Testis (tissue), 2 donors: ENCODE results near the gene BIRC7.

Source experiments
- POLR2A ChIP-seq: fragments of 450-650 bp; IDR thresholded peaks from one replicate; pipeline ENCODE4 v1.6.1; 2017; ENCODE audit warnings: antibody characterized with exemption, mild to moderate bottlenecking, moderate library complexity
- TF ChIP-seq, protein P1 (sequence below), 3 experiments: fragments of 450-650 bp in 2 of 3; fragments of 200-600 bp in 1 of 3; sonication (generic) in 1 of 3; IDR thresholded peaks; one replicate each; pipeline ENCODE4 v1.5.1; 2016 to 2019; ENCODE audit warnings: antibody characterized with exemption in 3 of 3, mild to moderate bottlenecking in 2 of 3, moderate library complexity in 1 of 3

DNA sequence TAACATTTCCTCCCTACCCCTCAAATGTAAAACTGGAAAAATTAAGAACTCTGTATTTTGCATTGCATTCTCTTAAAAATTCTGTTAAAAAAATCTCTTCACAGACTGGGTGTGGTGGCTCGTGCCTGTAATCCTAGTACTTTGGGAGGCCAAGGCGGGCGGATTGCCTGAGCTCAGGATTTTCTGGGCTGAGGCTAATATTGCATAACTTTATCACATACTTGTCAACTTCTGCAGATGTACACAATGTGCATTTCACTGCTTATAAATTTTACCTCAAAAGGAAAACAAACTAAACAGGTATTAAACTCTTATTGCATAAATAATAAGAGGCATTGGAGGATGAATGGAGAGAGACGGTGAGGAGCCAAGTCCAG is 40.9 kb upstream of the BIRC7 start:
- no peak for TF ChIP-seq POLR2A
- TF ChIP-seq, protein P1, sequence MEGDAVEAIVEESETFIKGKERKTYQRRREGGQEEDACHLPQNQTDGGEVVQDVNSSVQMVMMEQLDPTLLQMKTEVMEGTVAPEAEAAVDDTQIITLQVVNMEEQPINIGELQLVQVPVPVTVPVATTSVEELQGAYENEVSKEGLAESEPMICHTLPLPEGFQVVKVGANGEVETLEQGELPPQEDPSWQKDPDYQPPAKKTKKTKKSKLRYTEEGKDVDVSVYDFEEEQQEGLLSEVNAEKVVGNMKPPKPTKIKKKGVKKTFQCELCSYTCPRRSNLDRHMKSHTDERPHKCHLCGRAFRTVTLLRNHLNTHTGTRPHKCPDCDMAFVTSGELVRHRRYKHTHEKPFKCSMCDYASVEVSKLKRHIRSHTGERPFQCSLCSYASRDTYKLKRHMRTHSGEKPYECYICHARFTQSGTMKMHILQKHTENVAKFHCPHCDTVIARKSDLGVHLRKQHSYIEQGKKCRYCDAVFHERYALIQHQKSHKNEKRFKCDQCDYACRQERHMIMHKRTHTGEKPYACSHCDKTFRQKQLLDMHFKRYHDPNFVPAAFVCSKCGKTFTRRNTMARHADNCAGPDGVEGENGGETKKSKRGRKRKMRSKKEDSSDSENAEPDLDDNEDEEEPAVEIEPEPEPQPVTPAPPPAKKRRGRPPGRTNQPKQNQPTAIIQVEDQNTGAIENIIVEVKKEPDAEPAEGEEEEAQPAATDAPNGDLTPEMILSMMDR (IDR thresholded peaks at IDR 0.05), result no peak
